ENCODE results near the gene PDP2.

PDP2 gene

DNA sequence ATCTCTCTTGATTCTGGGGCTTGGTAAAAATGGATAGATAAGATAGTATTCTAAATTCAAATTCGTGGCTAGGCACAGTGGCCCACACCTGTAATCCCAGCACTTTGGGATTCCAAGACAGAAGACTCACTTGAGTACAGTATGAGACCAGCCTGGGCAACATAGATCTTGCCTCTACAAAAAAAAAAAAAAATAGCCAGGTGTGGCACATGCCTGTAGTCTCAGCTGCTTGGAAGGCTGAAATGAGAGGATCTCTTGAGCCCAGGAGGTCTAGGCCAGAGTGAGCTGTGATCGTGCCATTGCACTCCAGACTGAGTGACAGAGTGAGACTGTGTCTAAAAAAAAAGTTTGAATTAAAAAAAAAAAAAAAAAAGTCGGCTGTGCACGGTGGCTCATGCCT, 9.3 kb downstream of the PDP2 start:
- TF ChIP-seq EZH2phosphoT487 (IDR thresholded peaks at IDR 0.05; ENCODE audit: low read length) = no peak
- TF ChIP-seq, protein P1, sequence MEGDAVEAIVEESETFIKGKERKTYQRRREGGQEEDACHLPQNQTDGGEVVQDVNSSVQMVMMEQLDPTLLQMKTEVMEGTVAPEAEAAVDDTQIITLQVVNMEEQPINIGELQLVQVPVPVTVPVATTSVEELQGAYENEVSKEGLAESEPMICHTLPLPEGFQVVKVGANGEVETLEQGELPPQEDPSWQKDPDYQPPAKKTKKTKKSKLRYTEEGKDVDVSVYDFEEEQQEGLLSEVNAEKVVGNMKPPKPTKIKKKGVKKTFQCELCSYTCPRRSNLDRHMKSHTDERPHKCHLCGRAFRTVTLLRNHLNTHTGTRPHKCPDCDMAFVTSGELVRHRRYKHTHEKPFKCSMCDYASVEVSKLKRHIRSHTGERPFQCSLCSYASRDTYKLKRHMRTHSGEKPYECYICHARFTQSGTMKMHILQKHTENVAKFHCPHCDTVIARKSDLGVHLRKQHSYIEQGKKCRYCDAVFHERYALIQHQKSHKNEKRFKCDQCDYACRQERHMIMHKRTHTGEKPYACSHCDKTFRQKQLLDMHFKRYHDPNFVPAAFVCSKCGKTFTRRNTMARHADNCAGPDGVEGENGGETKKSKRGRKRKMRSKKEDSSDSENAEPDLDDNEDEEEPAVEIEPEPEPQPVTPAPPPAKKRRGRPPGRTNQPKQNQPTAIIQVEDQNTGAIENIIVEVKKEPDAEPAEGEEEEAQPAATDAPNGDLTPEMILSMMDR (IDR thresholded peaks at IDR 0.05; ENCODE audit: low read length) = no peak
- no peak for DNase-seq
- H3K79me2 ChIP-seq (ENCODE audit: low read length) = peaks cover 23% of the 10 kb centered on the region
- no peaks in the 10 kb centered on the region for H3K27me3 ChIP-seq (replicated peaks; ENCODE audit: insufficient read depth, low read length)
- no peaks in the 10 kb centered on the region for H3K9me3 ChIP-seq (replicated peaks; ENCODE audit: insufficient read depth, low read length)
- no peak overlapping the region for H3K4me2 ChIP-seq (ENCODE audit: low read depth, low read length)
- H3K4me3 ChIP-seq (ENCODE audit: low read length) = no peak overlapping the region
- H3K9me2 ChIP-seq (replicated peaks; ENCODE audit: insufficient read depth, low read length) = no peaks in the 10 kb centered on the region
- H3K27ac ChIP-seq (ENCODE audit: low read length) = no peak overlapping the region
- H2AFZ ChIP-seq (ENCODE audit: low read length) = no peak overlapping the region
- H3K36me3 ChIP-seq (replicated peaks; ENCODE audit: insufficient read depth, low read length) = peaks cover 6% of the 10 kb centered on the region
- H3F3A ChIP-seq (ENCODE audit: insufficient read depth, low read length) = no peaks in the 10 kb centered on the region
- H3K4me1 ChIP-seq (ENCODE audit: low read length) = no peaks in the 10 kb centered on the region
- no peak overlapping the region for H3K9ac ChIP-seq (ENCODE audit: low read length)
- 0 out of 2 replicates have a peak, but pooled peaks cover 3% of the 10 kb centered on the region for H4K20me1 ChIP-seq (ENCODE audit: insufficient read depth, low read length)

DNA sequence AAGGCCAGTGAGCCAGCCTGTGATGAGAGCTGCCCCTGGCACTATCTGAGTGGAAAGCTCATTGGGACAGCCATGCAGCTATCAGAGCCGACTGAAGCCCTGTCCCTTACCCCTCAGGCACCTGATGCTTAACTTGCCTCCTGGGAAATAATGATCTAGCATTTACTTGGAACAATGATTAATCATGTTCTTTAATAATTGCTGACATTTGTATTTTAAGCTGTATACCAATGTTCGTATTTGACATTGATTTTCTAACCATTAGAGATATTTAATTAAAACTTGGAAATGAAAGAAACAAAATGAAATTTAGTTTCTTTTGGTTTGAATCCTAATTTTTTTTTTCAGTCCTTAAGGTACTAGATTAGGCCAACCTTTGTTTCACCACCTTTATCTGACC, 10.5 kb downstream of the PDP2 start:
- no peaks in the 10 kb centered on the region for H3F3A ChIP-seq (ENCODE audit: insufficient read depth, low read length)
- H4K20me1 ChIP-seq (ENCODE audit: insufficient read depth, low read length) = no peaks in the 10 kb centered on the region
- peaks cover 12% of the 10 kb centered on the region; the same call in 1 of the 2 replicates for H3K79me2 ChIP-seq (ENCODE audit: low read length)
- no peaks in the 10 kb centered on the region for H3K4me1 ChIP-seq (ENCODE audit: low read length)
- H3K27me3 ChIP-seq (replicated peaks; ENCODE audit: insufficient read depth, low read length) = no peaks in the 10 kb centered on the region
- no peak overlapping the region for H3K4me3 ChIP-seq (ENCODE audit: low read length)
- no peak overlapping the region for H3K27ac ChIP-seq (ENCODE audit: low read length)
- no peak for TF ChIP-seq EZH2 (optimal IDR thresholded peaks at IDR 0.05; ENCODE audit: low read depth, low read length)
- TF ChIP-seq, protein P1 (IDR thresholded peaks at IDR 0.05; ENCODE audit: low read length) = no peak
- no peak for TF ChIP-seq EZH2phosphoT487 (IDR thresholded peaks at IDR 0.05; ENCODE audit: low read length)
- H3K9me2 ChIP-seq (replicated peaks; ENCODE audit: insufficient read depth, low read length) = no peaks in the 10 kb centered on the region
- no peaks in the 10 kb centered on the region for H3K9me3 ChIP-seq (replicated peaks; ENCODE audit: insufficient read depth, low read length)
- H2AFZ ChIP-seq (ENCODE audit: low read length) = no peak overlapping the region
- no peak overlapping the region for H3K4me2 ChIP-seq (ENCODE audit: low read depth, low read length)
- H3K36me3 ChIP-seq (replicated peaks; ENCODE audit: insufficient read depth, low read length) = no peaks in the 10 kb centered on the region
- no peak for DNase-seq
- H3K9ac ChIP-seq (ENCODE audit: low read length) = no peak overlapping the region

DNA sequence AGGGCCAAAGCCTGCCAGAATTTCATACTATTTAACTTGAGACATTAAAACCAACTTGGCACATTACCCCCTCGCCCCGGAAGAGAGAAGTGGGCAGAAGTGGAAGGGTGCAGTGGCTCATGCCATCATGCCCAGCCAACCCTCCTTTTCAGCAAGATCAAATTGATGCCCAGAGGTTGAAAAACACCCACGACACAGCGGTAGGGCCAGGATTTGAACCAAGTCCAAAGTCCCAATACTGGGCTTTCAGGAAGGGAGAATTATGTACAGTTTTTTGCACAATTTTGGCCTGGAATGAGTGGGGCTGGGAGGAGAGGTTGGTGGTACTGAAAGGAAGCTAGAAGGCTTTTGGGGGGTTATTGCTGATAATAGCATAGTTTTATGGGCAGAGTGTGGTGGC, 11.0 kb downstream of the PDP2 start:
- Histone ChIP-seq H3K36me3 (replicated peaks; ENCODE audit: insufficient read depth, low read length) (no peaks in the 10 kb centered on the region), H3K4me3 (ENCODE audit: low read length) (no peak overlapping the region), H2AFZ (ENCODE audit: low read length) (no peak overlapping the region), H4K20me1 (ENCODE audit: insufficient read depth, low read length) (no peaks in the 10 kb centered on the region), H3K27me3 (replicated peaks; ENCODE audit: insufficient read depth, low read length) (no peaks in the 10 kb centered on the region), H3K9ac (ENCODE audit: low read length) (no peak overlapping the region), H3K9me2 (replicated peaks; ENCODE audit: insufficient read depth, low read length) (no peaks in the 10 kb centered on the region), H3K79me2 (ENCODE audit: low read length) (peaks cover 10% of the 10 kb centered on the region; the same call in 1 of the 2 replicates), H3F3A (ENCODE audit: insufficient read depth, low read length) (no peaks in the 10 kb centered on the region), H3K9me3 (replicated peaks; ENCODE audit: insufficient read depth, low read length) (no peaks in the 10 kb centered on the region), H3K4me2 (ENCODE audit: low read depth, low read length) (no peak overlapping the region), H3K27ac (ENCODE audit: low read length) (no peak overlapping the region), H3K4me1 (ENCODE audit: low read length) (no peaks in the 10 kb centered on the region)
- TF ChIP-seq, protein P1 (IDR thresholded peaks at IDR 0.05; ENCODE audit: low read length) = no peak
- no peak for DNase-seq

All from MM.1S (cell line).